ENCODE measurements around the gene TAC3. TPM values are rescaled to one million over a fixed set of nuclear protein-coding genes. Genes with fewer than 3 reads are reported as not detected.
A peak's percentile ranks its signal among the peaks of the same experiment; 100 is the strongest.
"Not testable (repeated sequence)": the region's sequence is repeated elsewhere in the genome, so short reads cannot be mapped to it uniquely, and the experiment has no call there.

TAC3 gene
- total RNA-seq, 1 donor from 2014 or later: not detected

DNA sequence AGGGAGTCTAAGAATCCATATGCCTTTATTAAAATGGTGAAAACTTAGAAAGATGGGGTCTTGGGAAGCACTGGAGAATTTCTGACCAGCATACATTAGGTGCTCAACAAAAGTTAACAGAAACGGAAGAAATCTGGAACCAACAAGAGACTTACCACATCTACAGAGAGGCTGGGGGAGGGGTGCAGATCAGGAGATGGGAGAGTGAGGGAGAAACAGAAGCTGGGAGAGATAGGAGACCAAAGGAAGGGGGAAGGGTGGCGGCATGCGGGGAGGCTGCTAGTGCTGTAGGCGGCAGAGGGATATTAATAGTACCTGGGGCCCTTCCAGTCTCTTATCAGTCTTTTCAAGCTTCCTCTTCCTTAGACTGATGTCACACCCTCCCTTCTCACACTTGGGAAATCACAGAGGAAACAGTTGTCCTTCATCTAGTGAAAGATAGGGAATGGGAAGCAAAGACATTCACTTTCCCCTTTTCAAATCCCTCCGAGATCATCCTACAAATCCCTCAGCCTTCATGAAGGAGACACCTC is 28.1 kb downstream of the TAC3 start:
- intact Hi-C loops (cut with DNase I): loop anchor here (5.0 kb wide), 1 partner anchor 231 kb away; no protein-coding TSS in a partner anchor
- H3K27ac ChIP-seq: no peak overlapping the region
- no peaks in the 10 kb centered on the region for H3K27me3 ChIP-seq
- peak; percentile 19 to 54 for DNase-seq (ENCODE audit: extremely low spot score in 2 of 2)
- no peaks in the 10 kb centered on the region for H3K36me3 ChIP-seq
- TF ChIP-seq POLR2A (IDR thresholded peaks at IDR 0.05) (no peak), POLR2AphosphoS5 (IDR thresholded peaks at IDR 0.05; ENCODE audit: insufficient read depth in 1 of 2, low read depth in 1 of 2) (no peak)
- TF ChIP-seq, protein P1, sequence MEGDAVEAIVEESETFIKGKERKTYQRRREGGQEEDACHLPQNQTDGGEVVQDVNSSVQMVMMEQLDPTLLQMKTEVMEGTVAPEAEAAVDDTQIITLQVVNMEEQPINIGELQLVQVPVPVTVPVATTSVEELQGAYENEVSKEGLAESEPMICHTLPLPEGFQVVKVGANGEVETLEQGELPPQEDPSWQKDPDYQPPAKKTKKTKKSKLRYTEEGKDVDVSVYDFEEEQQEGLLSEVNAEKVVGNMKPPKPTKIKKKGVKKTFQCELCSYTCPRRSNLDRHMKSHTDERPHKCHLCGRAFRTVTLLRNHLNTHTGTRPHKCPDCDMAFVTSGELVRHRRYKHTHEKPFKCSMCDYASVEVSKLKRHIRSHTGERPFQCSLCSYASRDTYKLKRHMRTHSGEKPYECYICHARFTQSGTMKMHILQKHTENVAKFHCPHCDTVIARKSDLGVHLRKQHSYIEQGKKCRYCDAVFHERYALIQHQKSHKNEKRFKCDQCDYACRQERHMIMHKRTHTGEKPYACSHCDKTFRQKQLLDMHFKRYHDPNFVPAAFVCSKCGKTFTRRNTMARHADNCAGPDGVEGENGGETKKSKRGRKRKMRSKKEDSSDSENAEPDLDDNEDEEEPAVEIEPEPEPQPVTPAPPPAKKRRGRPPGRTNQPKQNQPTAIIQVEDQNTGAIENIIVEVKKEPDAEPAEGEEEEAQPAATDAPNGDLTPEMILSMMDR (IDR thresholded peaks at IDR 0.05): no peak
- H3K4me3 ChIP-seq: no peak overlapping the region
- peaks cover 35% of the 10 kb centered on the region for H3K4me1 ChIP-seq
- no peaks in the 10 kb centered on the region for H3K9me3 ChIP-seq

DNA sequence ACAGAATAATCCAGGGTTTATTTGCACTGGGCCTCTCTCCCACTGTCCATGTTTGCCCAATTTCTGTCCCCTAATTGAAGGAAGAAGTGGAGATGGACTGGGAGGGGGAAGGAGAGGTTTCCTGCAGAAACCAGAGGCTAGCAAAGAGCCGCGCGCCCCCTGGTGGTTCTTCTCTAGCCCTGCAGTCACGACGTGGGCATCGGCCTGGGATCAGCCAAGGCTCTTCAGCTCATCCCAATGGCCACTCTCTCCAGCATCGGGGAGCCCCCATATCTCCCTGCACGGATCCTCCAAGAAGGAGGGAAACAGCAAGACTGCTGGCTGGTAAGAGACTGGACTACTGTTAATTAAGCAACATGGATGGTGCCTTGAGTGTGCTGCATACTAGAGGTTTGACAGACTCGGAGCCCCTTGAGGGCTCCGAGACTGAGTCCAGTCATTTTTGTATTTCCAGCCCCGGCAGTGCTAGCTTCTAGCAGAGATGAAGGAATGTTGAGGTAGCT is 28.7 kb downstream of the TAC3 start:
- DNase-seq (ENCODE audit: extremely low spot score in 2 of 2): peak; percentile 67 to 86
- Histone ChIP-seq H3K36me3 (no peaks in the 10 kb centered on the region), H3K4me3 (no peak overlapping the region), H3K4me1 (peaks cover 35% of the 10 kb centered on the region), H3K27me3 (no peaks in the 10 kb centered on the region), H3K27ac (no peak overlapping the region), H3K9me3 (no peaks in the 10 kb centered on the region)
- intact Hi-C loops (cut with DNase I): loop anchor here (5.0 kb wide), 1 partner anchor 230 kb away; no protein-coding TSS in a partner anchor
- TF ChIP-seq, protein P1 (IDR thresholded peaks at IDR 0.05): peak; percentile 85 to 92 (median 87)
- TF ChIP-seq POLR2A (IDR thresholded peaks at IDR 0.05): no peak

DNA sequence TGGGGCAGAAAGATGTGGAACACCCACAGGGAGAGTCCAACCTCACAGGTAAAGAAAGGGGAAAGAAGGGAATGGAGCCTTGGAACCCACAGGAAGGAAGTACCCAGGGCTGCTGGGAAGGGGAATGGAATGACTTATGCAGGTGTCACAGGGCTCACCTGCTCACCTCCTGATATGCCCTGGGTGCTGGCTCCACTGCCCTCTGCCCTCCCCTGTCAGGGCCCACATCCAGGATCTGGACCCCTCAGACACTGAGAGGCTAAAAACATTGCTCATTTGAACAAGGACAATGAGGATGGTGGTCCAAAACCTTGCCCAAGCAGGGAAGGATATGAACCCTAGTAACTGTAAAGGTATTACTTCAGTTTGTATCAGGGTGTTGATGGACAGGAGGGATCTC is 29.3 kb downstream of the TAC3 start:
- intact Hi-C loops (cut with DNase I): loop anchor here (5.0 kb wide), 1 partner anchor 230 kb away; no protein-coding TSS in a partner anchor
- Histone ChIP-seq H3K36me3 (no peaks in the 10 kb centered on the region), H3K27me3 (no peaks in the 10 kb centered on the region), H3K4me1 (peaks cover 35% of the 10 kb centered on the region), H3K4me3 (no peak overlapping the region), H3K27ac (no peak overlapping the region), H3K9me3 (no peaks in the 10 kb centered on the region)
- TF ChIP-seq, protein P1 (IDR thresholded peaks at IDR 0.05): no peak
- TF ChIP-seq POLR2A (IDR thresholded peaks at IDR 0.05): no peak
- peak; percentile 42 to 87 for DNase-seq (ENCODE audit: extremely low spot score in 2 of 2)

DNA sequence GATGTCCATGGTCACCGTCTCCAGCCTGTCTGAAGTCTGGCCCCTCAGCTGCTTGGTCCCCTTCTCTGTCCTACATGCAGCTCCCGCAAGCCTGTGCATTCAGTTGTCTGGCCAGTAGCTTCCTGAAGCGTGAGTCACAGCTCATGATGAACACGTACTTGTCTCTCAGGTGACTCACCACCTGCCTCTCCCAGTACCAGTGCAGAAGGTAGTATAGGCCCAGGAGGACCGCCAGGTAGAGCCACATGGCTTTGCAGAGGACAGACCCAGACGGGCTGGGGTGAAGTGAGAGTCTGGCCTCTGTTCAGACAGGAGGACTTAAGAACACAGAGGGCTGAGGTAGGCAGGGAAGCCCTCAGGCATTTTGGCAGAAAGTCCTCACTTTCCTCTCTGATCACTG is 30.6 kb downstream of the TAC3 start:
- not testable (repeated sequence) for H3K27ac ChIP-seq, H3K4me3 ChIP-seq, H3K9me3 ChIP-seq, H3K36me3 ChIP-seq, H3K27me3 ChIP-seq
- peak; percentile 95 to 97 for DNase-seq (ENCODE audit: extremely low spot score in 2 of 2)
- H3K4me1 ChIP-seq: peaks cover 27% of the 10 kb centered on the region
- intact Hi-C loops (cut with DNase I): loop anchor here (5.0 kb wide), 1 partner anchor 228 kb away; no protein-coding TSS in a partner anchor
- TF ChIP-seq POLR2AphosphoS5 (IDR thresholded peaks at IDR 0.05; ENCODE audit: insufficient read depth in 1 of 2, low read depth in 1 of 2): peak; percentile 27 to 56

DNA sequence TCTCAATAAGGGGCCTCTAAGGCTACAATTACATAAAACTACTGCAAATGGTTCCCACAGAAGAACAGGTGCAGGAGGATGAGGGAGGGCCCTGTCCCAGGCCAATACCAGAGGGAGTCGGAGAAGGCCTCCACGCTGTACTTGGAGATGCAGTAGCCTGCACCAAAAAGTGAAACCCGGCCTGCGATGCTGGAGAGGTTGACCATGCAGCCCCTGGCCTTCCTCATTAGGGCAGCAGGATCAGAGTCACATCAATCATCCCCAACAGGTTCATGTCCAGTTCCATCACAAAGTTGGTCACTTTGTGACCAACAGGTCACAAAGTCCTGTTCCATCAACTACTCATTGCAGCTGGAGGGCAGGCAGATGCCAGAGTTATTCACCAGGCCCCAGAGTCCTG is 32.9 kb downstream of the TAC3 start:
- DNase-seq (ENCODE audit: extremely low spot score in 2 of 2): peak; percentile 42 to 58
- Histone ChIP-seq H3K4me3 (no peak overlapping the region), H3K27ac (no peak overlapping the region), H3K27me3 (no peaks in the 10 kb centered on the region), H3K9me3 (no peaks in the 10 kb centered on the region), H3K4me1 (peaks cover 22% of the 10 kb centered on the region), H3K36me3 (no peaks in the 10 kb centered on the region)
- intact Hi-C loops (cut with DNase I): no loop called here
- no peak for TF ChIP-seq POLR2A (IDR thresholded peaks at IDR 0.05)

DNA sequence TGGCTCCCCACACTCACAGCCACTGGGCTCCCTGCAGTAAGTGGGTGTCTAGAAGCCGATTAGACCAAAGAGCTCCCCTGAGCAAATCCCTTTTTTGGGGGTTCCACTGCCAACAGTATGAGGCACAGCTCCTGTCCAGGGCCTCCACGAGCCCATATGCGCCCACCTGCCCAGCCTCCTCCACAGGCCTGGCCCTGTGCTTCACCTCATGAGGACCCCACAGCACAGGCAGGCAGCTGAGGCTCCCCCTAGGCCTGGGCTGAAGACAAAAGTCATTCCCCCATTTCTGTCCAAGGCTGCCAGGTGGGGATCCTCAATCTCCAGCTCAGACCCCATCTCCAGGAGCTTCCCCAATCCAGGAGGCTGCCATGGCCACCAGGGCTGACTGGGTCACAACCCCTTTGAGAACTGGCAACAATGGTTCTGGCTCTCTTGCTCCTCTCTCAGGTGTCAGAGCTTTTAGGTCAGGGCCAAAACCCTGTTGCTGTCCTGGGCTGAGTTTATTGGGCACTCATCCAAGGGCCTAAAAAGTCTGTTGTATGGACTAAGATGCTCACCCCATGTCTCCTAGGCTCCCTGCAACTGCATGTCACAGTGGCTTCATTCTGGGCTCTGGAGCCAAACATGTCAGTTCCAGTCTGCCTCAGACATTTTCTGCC is 33.6 kb downstream of the TAC3 start:
- H3K9me3 ChIP-seq; H3K27ac ChIP-seq; H3K27me3 ChIP-seq; intact Hi-C loops (cut with DNase I); H3K36me3 ChIP-seq; H3K4me3 ChIP-seq: not testable (repeated sequence)
- peak; percentile 46 to 54 for DNase-seq (ENCODE audit: extremely low spot score in 2 of 2)
- peaks cover 18% of the 10 kb centered on the region for H3K4me1 ChIP-seq
